Colonic mucosa (tissue), 4 donors: ENCODE results near the gene ANKRD17. TPM values are rescaled to one million over a fixed set of nuclear protein-coding genes. Genes with fewer than 3 reads are reported as not detected.

ENCODE experiments used
- DNase-seq: peaks from one replicate; pipeline ENCODE4 v3.0.0-alpha.2; 2020
- H3K27ac ChIP-seq: fragments of 200-600 bp; one replicate; pipeline ENCODE4 v1.8.0; 2021
- H3K27me3 ChIP-seq: fragments of 200-600 bp; one replicate; pipeline ENCODE4 v1.8.0; 2021
- H3K36me3 ChIP-seq: fragments of 200-600 bp; one replicate; pipeline ENCODE4 v1.8.0; 2021
- H3K4me1 ChIP-seq: fragments of 200-600 bp; one replicate; pipeline ENCODE4 v1.8.0; 2021; ENCODE audit warnings: mild to moderate bottlenecking
- H3K4me3 ChIP-seq: fragments of 200-600 bp; one replicate; pipeline ENCODE4 v1.8.0; 2021
- H3K9ac ChIP-seq, 2 donors: one replicate each; pipeline ENCODE4 v1.7.0; 2013; ENCODE audit warnings: control low read depth in 2 of 2, low read depth in 2 of 2, low read length in 2 of 2
- H3K9me3 ChIP-seq: fragments of 200-600 bp; one replicate; pipeline ENCODE4 v1.8.0; 2021
- CTCF ChIP-seq: fragments of 200-600 bp; IDR thresholded peaks from one replicate; pipeline ENCODE4 v1.8.0; 2022; ENCODE audit warnings: antibody characterized with exemption, mild to moderate bottlenecking
- intact Hi-C: fragments of 100-400 bp; cut with DNase I; formaldehyde crosslinking; loops from one replicate; pipeline ENCODE4 v1.14.1; 2022
- total RNA-seq, 2 donors: library from RNA; stranded (reverse); fragmentation: NEBNext Ultra II Directional in 1 of 2; extraction: Animal tissue kit (Norgen Biotek cat#: 25700) in 1 of 2; gene quantifications; one replicate each; pipeline ENCODE4 v1.2.1, GENCODE V29; 2021
- donor health status: healthy.
- donor health status: DM: no; HTN: no; CAD: no.
- donor health status: DM: no; HTN: no; CAD: no.

The ANKRD17 gene
- total RNA-seq, 2 donors from 2014 or later, result 51.5 to 59.2 TPM

DNA sequence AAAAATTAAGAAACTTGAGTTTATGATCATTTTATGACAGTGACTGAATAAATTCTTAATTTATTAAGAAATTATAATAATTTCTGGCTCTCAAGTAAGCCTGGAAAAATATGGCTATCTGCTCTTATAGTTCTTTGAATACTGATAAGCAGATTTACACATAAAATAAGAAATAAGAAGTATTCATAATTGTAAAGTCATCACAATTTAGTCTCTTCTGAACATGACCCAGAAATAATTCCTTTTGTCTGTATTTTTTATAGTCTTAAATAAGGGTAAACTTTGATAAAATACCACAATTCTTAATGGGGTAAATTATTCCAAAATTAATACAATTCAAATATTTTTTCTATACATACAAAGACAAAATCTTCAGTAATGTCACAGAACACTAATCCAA lies 72.7 kb downstream of the ANKRD17 start:
- H3K9ac ChIP-seq, result no peak overlapping the region
- H3K36me3 ChIP-seq, result no peaks in the 10 kb centered on the region
- no peaks in the 10 kb centered on the region for H3K9me3 ChIP-seq
- no peak overlapping the region for H3K4me3 ChIP-seq
- no peaks in the 10 kb centered on the region for H3K27me3 ChIP-seq
- TF ChIP-seq CTCF, result no peak
- intact Hi-C loops, result no loop called here
- DNase-seq, result no peak
- H3K27ac ChIP-seq, result no peak overlapping the region
- no peaks in the 10 kb centered on the region for H3K4me1 ChIP-seq

- no peaks in the 10 kb centered on the region for H3K27me3 ChIP-seq
- H3K9me3 ChIP-seq, result no peaks in the 10 kb centered on the region
- H3K4me1 ChIP-seq, result no peaks in the 10 kb centered on the region
- H3K36me3 ChIP-seq, result no peaks in the 10 kb centered on the region
- H3K9ac ChIP-seq, result no peak overlapping the region
- TF ChIP-seq CTCF, result no peak
- H3K27ac ChIP-seq, result no peak overlapping the region
- DNase-seq, result no peak
- H3K4me3 ChIP-seq, result no peak overlapping the region
- intact Hi-C loops, result no loop called here
Observed at GRCh38 chr4:73181231-73181630, 77.4 kb downstream of the ANKRD17 start.

DNA sequence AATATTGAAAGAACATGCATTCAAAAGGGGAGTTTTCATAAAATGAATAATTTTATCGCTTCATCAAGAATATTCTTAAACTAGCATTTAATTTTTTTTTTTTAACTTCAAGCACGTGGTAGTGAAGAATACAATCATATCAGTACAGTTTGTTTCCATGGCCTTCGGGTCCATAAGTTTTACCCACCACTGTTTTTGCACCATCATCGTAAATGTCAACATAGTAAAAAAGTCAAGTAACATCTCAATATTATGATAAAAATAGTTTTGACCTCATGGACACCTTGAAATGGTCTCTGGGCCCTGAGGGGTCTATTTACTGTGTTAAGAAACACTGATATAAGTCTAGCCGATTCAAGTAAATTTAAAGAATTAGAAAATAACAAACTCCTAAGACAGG lies 80.2 kb downstream of the ANKRD17 start:
- DNase-seq, result no peak
- Histone ChIP-seq H3K27me3 (no peaks in the 10 kb centered on the region), H3K9me3 (no peaks in the 10 kb centered on the region), H3K4me1 (no peaks in the 10 kb centered on the region), H3K36me3 (no peaks in the 10 kb centered on the region), H3K9ac (no peak overlapping the region), H3K4me3 (no peak overlapping the region), H3K27ac (no peak overlapping the region)
- intact Hi-C loops, result no loop called here
- TF ChIP-seq CTCF, result no peak

- Histone ChIP-seq H3K36me3 (no peaks in the 10 kb centered on the region), H3K9ac (no peak overlapping the region), H3K4me3 (no peak overlapping the region), H3K9me3 (no peaks in the 10 kb centered on the region), H3K27ac (no peak overlapping the region), H3K4me1 (no peaks in the 10 kb centered on the region), H3K27me3 (no peaks in the 10 kb centered on the region)
- DNase-seq, result no peak
- intact Hi-C loops, result no loop called here
- TF ChIP-seq CTCF, result no peak
Observed at GRCh38 chr4:73172161-73172560, 86.4 kb downstream of the ANKRD17 start.

- no peak overlapping the region for H3K27ac ChIP-seq
- no peak for TF ChIP-seq CTCF
- no peaks in the 10 kb centered on the region for H3K36me3 ChIP-seq
- no peaks in the 10 kb centered on the region for H3K27me3 ChIP-seq
- no peaks in the 10 kb centered on the region for H3K4me1 ChIP-seq
- no peak overlapping the region for H3K4me3 ChIP-seq
- no peak for DNase-seq
- H3K9me3 ChIP-seq, result no peaks in the 10 kb centered on the region
- H3K9ac ChIP-seq, result no peak overlapping the region
- intact Hi-C loops, result no loop called here
Observed at GRCh38 chr4:73170518-73171198, 87.9 kb downstream of the ANKRD17 start.
